H54 (cell line): ENCODE results near the gene ATXN7.
A peak's percentile ranks its signal among the peaks of the same experiment; 100 is the strongest.

Experiments
- DNase-seq: peaks from one replicate; pipeline ENCODE4 v3.0.0; 2011; ENCODE audit warnings: low spot score, mixed read lengths; ENCODE audit not compliant: insufficient read length
- FAIRE-seq: peaks from 3 replicates; lab custom pipeline; 2011; peaks lifted over from hg19 to GRCh38; lab: Jason Lieb, UNC
- POLR2A ChIP-seq: IDR thresholded peaks from 2 replicates; pipeline ENCODE4 v1.6.1; 2011; ENCODE audit warnings: low read depth, mild to moderate bottlenecking, low read length

The ATXN7 gene

GRCh38 chr3:63976161-63976871 is 112.6 kb downstream of the ATXN7 start:
- FAIRE-seq = peak; percentile 77
- no peak for TF ChIP-seq POLR2A
- peak; percentile 15 for DNase-seq

GRCh38 chr3:63976872-63977200 is 113.2 kb downstream of the ATXN7 start:
- DNase-seq (no peak), FAIRE-seq (no peak)
- TF ChIP-seq POLR2A = no peak

GRCh38 chr3:63977893-63978292 is 114.2 kb downstream of the ATXN7 start:
- TF ChIP-seq POLR2A = no peak
- no peak for FAIRE-seq
- no peak for DNase-seq

GRCh38 chr3:63979093-63979885 is 115.6 kb downstream of the ATXN7 start:
- no peak for FAIRE-seq
- no peak for TF ChIP-seq POLR2A

GRCh38 chr3:63980019-63980418 is 116.4 kb downstream of the ATXN7 start:
- FAIRE-seq (no peak), DNase-seq (no peak)
- no peak for TF ChIP-seq POLR2A

More at GRCh38 chr3:63979093-63979885, 115.6 kb downstream of the ATXN7 start:
- DNase-seq = no peak

- DNase-seq (no peak), FAIRE-seq (no peak)
- TF ChIP-seq POLR2A = no peak
These were observed 117.3 kb downstream of the ATXN7 start for GRCh38 chr3:63980830-63981498.

- TF ChIP-seq POLR2A = no peak
- FAIRE-seq = no peak
- no peak for DNase-seq
These were observed 118.3 kb downstream of the ATXN7 start for GRCh38 chr3:63981980-63982379.

GRCh38 chr3:63984391-63984790 is 120.7 kb downstream of the ATXN7 start:
- no peak for DNase-seq
- TF ChIP-seq POLR2A = no peak
- FAIRE-seq = no peak

GRCh38 chr3:63986146-63986545 is 122.5 kb downstream of the ATXN7 start:
- no peak for DNase-seq
- TF ChIP-seq POLR2A = no peak
- no peak for FAIRE-seq

- FAIRE-seq (no peak), DNase-seq (no peak)
- TF ChIP-seq POLR2A = no peak
These were observed 123.2 kb downstream of the ATXN7 start for GRCh38 chr3:63986831-63987230.

GRCh38 chr3:63988943-63989342 is 125.3 kb downstream of the ATXN7 start:
- DNase-seq (no peak), FAIRE-seq (no peak)
- TF ChIP-seq POLR2A = no peak

- FAIRE-seq (no peak), DNase-seq (no peak)
- no peak for TF ChIP-seq POLR2A
These were observed 126.5 kb downstream of the ATXN7 start for GRCh38 chr3:63990204-63990603.

GRCh38 chr3:63990733-63991132 is 127.1 kb downstream of the ATXN7 start:
- FAIRE-seq (no peak), DNase-seq (no peak)
- TF ChIP-seq POLR2A = no peak

GRCh38 chr3:63991666-63992065 is 128.0 kb downstream of the ATXN7 start:
- no peak for FAIRE-seq
- no peak for DNase-seq
- no peak for TF ChIP-seq POLR2A
